HUES6 (cell line): ENCODE data around the gene TNFRSF14.
A peak's percentile ranks its signal among the peaks of the same experiment; 100 is the strongest.
"Not testable (repeated sequence)": the region's sequence is repeated elsewhere in the genome, so short reads cannot be mapped to it uniquely, and the experiment has no call there.

ENCODE experiments used
- H3K27ac ChIP-seq: 2 replicates; pipeline ENCODE4 v1.7.0; 2013; ENCODE audit warnings: low read depth, mild to moderate bottlenecking, low read length, inconsistent platforms
- H3K27me3 ChIP-seq: 2 replicates; pipeline ENCODE4 v1.6.1; 2013; ENCODE audit warnings: low read length; ENCODE audit not compliant: control insufficient read depth, insufficient read depth
- H3K36me3 ChIP-seq: 2 replicates; pipeline ENCODE4 v1.6.1; 2013; ENCODE audit warnings: low read length; ENCODE audit not compliant: control insufficient read depth, insufficient read depth
- H3K4me1 ChIP-seq: 2 replicates; pipeline ENCODE4 v1.6.1; 2013; ENCODE audit warnings: low read length; ENCODE audit not compliant: control insufficient read depth, insufficient read depth
- H3K4me3 ChIP-seq: 2 replicates; pipeline ENCODE4 v1.5.1; 2013; ENCODE audit warnings: low read depth, low read length
- H3K9ac ChIP-seq: one replicate; pipeline ENCODE4 v1.6.1; 2013; ENCODE audit warnings: mild to moderate bottlenecking, low read length
- H3K9me3 ChIP-seq: 2 replicates; pipeline ENCODE4 v1.6.1; 2013; ENCODE audit warnings: low read depth, low read length; ENCODE audit not compliant: control insufficient read depth, insufficient read depth

The TNFRSF14 gene

GRCh38 chr1:2547210-2548067, 8.7 kb upstream of the TNFRSF14 start:
- Histone ChIP-seq H3K27ac (peak overlapping the region; percentile 55; the same call in 1 of the 2 replicates), H3K9ac (peak overlapping the region; percentile 67), H3K27me3 (peaks cover 18% of the 10 kb centered on the region), H3K9me3 (no peaks in the 10 kb centered on the region), H3K36me3 (no peaks in the 10 kb centered on the region), H3K4me1 (peaks cover 49% of the 10 kb centered on the region), H3K4me3 (peak overlapping the region; percentile 82)

- H3K36me3 ChIP-seq = no peaks in the 10 kb centered on the region
- H3K27ac ChIP-seq = no peak overlapping the region
- no peak overlapping the region for H3K9ac ChIP-seq
- H3K4me1 ChIP-seq = peaks cover 47% of the 10 kb centered on the region
- H3K4me3 ChIP-seq = peak overlapping the region; percentile 82; the same call in 1 of the 2 replicates
- peaks cover 11% of the 10 kb centered on the region for H3K27me3 ChIP-seq
- no peaks in the 10 kb centered on the region for H3K9me3 ChIP-seq
These were observed 8.0 kb upstream of the TNFRSF14 start for GRCh38 chr1:2548068-2548589.

- not testable (repeated sequence) for H3K27me3 ChIP-seq, H3K27ac ChIP-seq, H3K9me3 ChIP-seq, H3K36me3 ChIP-seq, H3K9ac ChIP-seq, H3K4me3 ChIP-seq
- H3K4me1 ChIP-seq = peaks cover 33% of the 10 kb centered on the region
These were observed 6.7 kb upstream of the TNFRSF14 start for GRCh38 chr1:2549367-2550029.

GRCh38 chr1:2550309-2550861, 5.8 kb upstream of the TNFRSF14 start:
- H3K27ac ChIP-seq, H3K27me3 ChIP-seq, H3K36me3 ChIP-seq, H3K4me3 ChIP-seq, H3K9me3 ChIP-seq, H3K9ac ChIP-seq: not testable (repeated sequence)
- peaks cover 24% of the 10 kb centered on the region for H3K4me1 ChIP-seq

GRCh38 chr1:2551544-2551943, 4.6 kb upstream of the TNFRSF14 start:
- not testable (repeated sequence) for H3K9me3 ChIP-seq, H3K4me3 ChIP-seq, H3K27me3 ChIP-seq, H3K9ac ChIP-seq, H3K27ac ChIP-seq, H3K36me3 ChIP-seq
- peaks cover 26% of the 10 kb centered on the region for H3K4me1 ChIP-seq

- Histone ChIP-seq H3K27me3 (no peaks in the 10 kb centered on the region), H3K27ac (no peak overlapping the region), H3K9ac (no peak overlapping the region), H3K9me3 (no peaks in the 10 kb centered on the region), H3K4me1 (peaks cover 28% of the 10 kb centered on the region), H3K36me3 (no peaks in the 10 kb centered on the region), H3K4me3 (no peak overlapping the region)
These were observed 4.0 kb upstream of the TNFRSF14 start for GRCh38 chr1:2552189-2552588.

- H3K4me3 ChIP-seq, H3K27ac ChIP-seq, H3K36me3 ChIP-seq, H3K9me3 ChIP-seq, H3K9ac ChIP-seq, H3K27me3 ChIP-seq: not testable (repeated sequence)
- H3K4me1 ChIP-seq = peaks cover 20% of the 10 kb centered on the region
These were observed 3.1 kb upstream of the TNFRSF14 start for GRCh38 chr1:2553076-2553475.

- Histone ChIP-seq H3K27me3 (no peaks in the 10 kb centered on the region), H3K9ac (no peak overlapping the region), H3K27ac (no peak overlapping the region), H3K36me3 (no peaks in the 10 kb centered on the region), H3K4me3 (no peak overlapping the region), H3K4me1 (peaks cover 11% of the 10 kb centered on the region), H3K9me3 (no peaks in the 10 kb centered on the region)
These were observed 2.1 kb upstream of the TNFRSF14 start for GRCh38 chr1:2553871-2554620.

GRCh38 chr1:2554621-2555387, 1.4 kb upstream of the TNFRSF14 start:
- H3K4me1 ChIP-seq = peaks cover 10% of the 10 kb centered on the region
- H3K36me3 ChIP-seq = no peaks in the 10 kb centered on the region
- no peak overlapping the region for H3K4me3 ChIP-seq
- H3K27me3 ChIP-seq = no peaks in the 10 kb centered on the region
- H3K9me3 ChIP-seq = no peaks in the 10 kb centered on the region
- H3K27ac ChIP-seq = no peak overlapping the region
- H3K9ac ChIP-seq = no peak overlapping the region

- no peaks in the 10 kb centered on the region for H3K9me3 ChIP-seq
- H3K4me1 ChIP-seq = peaks cover 10% of the 10 kb centered on the region
- H3K27me3 ChIP-seq = no peaks in the 10 kb centered on the region
- no peak overlapping the region for H3K4me3 ChIP-seq
- H3K27ac ChIP-seq = no peak overlapping the region
- H3K9ac ChIP-seq = no peak overlapping the region
- H3K36me3 ChIP-seq = no peaks in the 10 kb centered on the region
These were observed 416 bp upstream of the TNFRSF14 start for GRCh38 chr1:2555634-2556276.
